H1 (cell line): Measurements from ENCODE around the gene WDR81. TPM values are rescaled to one million over a fixed set of nuclear protein-coding genes. Genes with fewer than 3 reads are reported as not detected.
A peak's percentile ranks its signal among the peaks of the same experiment; 100 is the strongest.

ENCODE experiments used
- CTCF ChIA-PET: fragments of 300-600 bp; sonication (Branson Sonifier 250); formaldehyde crosslinking; loops from one replicate; lab custom pipeline; 2021; ENCODE audit not compliant: partially characterized antibody; lab: Charles Lee
- POLR2A ChIA-PET: fragments of 300-600 bp; sonication (Branson Sonifier 250); formaldehyde crosslinking; loops from one replicate; lab custom pipeline; 2021; ENCODE audit warnings: inconsistent platforms; ENCODE audit not compliant: partially characterized antibody; lab: Charles Lee
- DNase-seq, 2 experiments: peaks; one replicate each; pipeline versions ENCODE4 v3.0.0 to v3.0.0-alpha.2; 2010 to 2022; ENCODE audit warnings: low spot score in 2 of 2, low read depth in 1 of 2, mixed read lengths in 1 of 2
- FAIRE-seq: peaks from 2 replicates; lab custom pipeline; 2011; peaks lifted over from hg19 to GRCh38; lab: Jason Lieb, UNC
- H2AFZ ChIP-seq: 2 replicates; pipeline ENCODE4 v1.8.1; 2012; ENCODE audit warnings: low read length, inconsistent platforms
- H2AK5ac ChIP-seq: 2 replicates; pipeline ENCODE4 v1.6.1; 2013; ENCODE audit warnings: low read depth, low read length
- H2BK120ac ChIP-seq: replicated peaks from 2 replicates; pipeline ENCODE3; 2013; ENCODE audit warnings: low read depth, low read length, inconsistent platforms
- H2BK12ac ChIP-seq: 2 replicates; pipeline ENCODE4 v1.6.1; 2013; ENCODE audit warnings: low read depth, low read length
- H2BK15ac ChIP-seq: 2 replicates; pipeline ENCODE4 v1.6.1; 2013; ENCODE audit warnings: low read length
- H2BK20ac ChIP-seq: 2 replicates; pipeline ENCODE4 v1.6.1; 2013; ENCODE audit warnings: low read length
- H2BK5ac ChIP-seq: 2 replicates; pipeline ENCODE4 v1.6.1; 2013; ENCODE audit warnings: low read depth, low read length
- H3K14ac ChIP-seq: 2 replicates; pipeline ENCODE4 v1.6.1; 2013; ENCODE audit warnings: inconsistent platforms; ENCODE audit not compliant: insufficient read length
- H3K18ac ChIP-seq: 2 replicates; pipeline ENCODE4 v1.6.1; 2013; ENCODE audit warnings: low read length; ENCODE audit errors: extremely low read depth
- H3K23ac ChIP-seq: 2 replicates; pipeline ENCODE4 v1.6.1; 2013; ENCODE audit warnings: inconsistent platforms; ENCODE audit not compliant: insufficient read length
- H3K23me2 ChIP-seq: 2 replicates; pipeline ENCODE4 v1.6.1; 2013; ENCODE audit warnings: low read depth, low read length
- H3K27ac ChIP-seq: 2 replicates; pipeline ENCODE4 v1.6.1; 2011; ENCODE audit warnings: low read depth, low read length, inconsistent platforms
- H3K27me3 ChIP-seq, 4 experiments: replicated peaks in 1 of 4; 1 replicate in 1 of 4; 2 replicates in 3 of 4; pipeline versions ENCODE4 v1.6.1 to v1.8.1; 2011 to 2013; ENCODE audit warnings: low read length in 3 of 4, mild to moderate bottlenecking in 3 of 4, inconsistent platforms in 2 of 4, mixed read lengths in 2 of 4, moderate library complexity in 1 of 4; ENCODE audit not compliant: control insufficient read depth in 3 of 4, insufficient read depth in 3 of 4; ENCODE audit errors: extremely low read depth in 1 of 4
- H3K36me3 ChIP-seq, 4 experiments: 2 replicates each; pipeline versions ENCODE4 v1.6.1 to v1.8.1; 2011 to 2013; ENCODE audit warnings: mild to moderate bottlenecking in 4 of 4, low read length in 3 of 4, moderate library complexity in 2 of 4, control low read depth in 1 of 4, inconsistent platforms in 1 of 4; ENCODE audit not compliant: insufficient read depth in 4 of 4, control insufficient read depth in 2 of 4
- H3K4ac ChIP-seq: replicated peaks from 2 replicates; pipeline ENCODE3; 2013; ENCODE audit warnings: low read length, low read depth, mixed read lengths, inconsistent platforms; ENCODE audit not compliant: insufficient read length
- H3K4me1 ChIP-seq, 4 experiments: replicated peaks in 1 of 4; 1 replicate in 1 of 4; 2 replicates in 3 of 4; pipeline versions ENCODE4 v1.6.1 to v1.8.1; 2011 to 2013; ENCODE audit warnings: low read length in 3 of 4, inconsistent platforms in 2 of 4, mixed read lengths in 1 of 4; ENCODE audit not compliant: insufficient read depth in 4 of 4, control insufficient read depth in 3 of 4
- H3K4me2 ChIP-seq, 2 experiments: 2 replicates each; pipeline versions ENCODE4 v1.6.1 to v1.8.1; 2011 to 2013; ENCODE audit warnings: low read depth in 2 of 2, low read length in 2 of 2, control low read depth in 1 of 2, inconsistent platforms in 1 of 2, mild to moderate bottlenecking in 1 of 2; ENCODE audit not compliant: insufficient read depth in 1 of 2
- H3K4me3 ChIP-seq, 4 experiments: fragments of 200-600, 300-600 bp in 1 of 4; sonication (generic), shearing (Covaris generic), sonication (Bioruptor Twin) in 1 of 4; 2 replicates each; pipeline versions ENCODE4 v1.5.1 to v1.8.1; 2011 to 2016; ENCODE audit warnings: low read length in 4 of 4, low read depth in 3 of 4, control low read depth in 2 of 4, inconsistent platforms in 2 of 4, mild to moderate bottlenecking in 2 of 4, mixed read lengths in 1 of 4, moderate library complexity in 1 of 4; ENCODE audit not compliant: insufficient read depth in 2 of 4; ENCODE audit errors: extremely low read depth in 1 of 4
- H3K56ac ChIP-seq: replicated peaks from 2 replicates; pipeline ENCODE3; 2013; ENCODE audit warnings: low read depth, mild to moderate bottlenecking, mixed read lengths, low read length, inconsistent platforms; ENCODE audit not compliant: insufficient read length
- H3K79me1 ChIP-seq: 2 replicates; pipeline ENCODE4 v1.6.1; 2013; ENCODE audit warnings: low read depth, low read length, control low read depth
- H3K79me2 ChIP-seq, 2 experiments: 2 replicates each; pipeline versions ENCODE4 v1.6.1 to v1.8.1; 2012 to 2013; ENCODE audit warnings: low read length in 2 of 2, mild to moderate bottlenecking in 2 of 2, inconsistent platforms in 1 of 2; ENCODE audit not compliant: insufficient read depth in 2 of 2, control insufficient read depth in 1 of 2
- H3K9ac ChIP-seq, 4 experiments: replicated peaks in 1 of 4; 1 replicate in 1 of 4; 2 replicates in 3 of 4; pipeline versions ENCODE4 v1.6.1 to v1.8.1; 2011 to 2013; ENCODE audit warnings: low read depth in 3 of 4, low read length in 3 of 4, control low read depth in 2 of 4, mild to moderate bottlenecking in 2 of 4, moderate library complexity in 2 of 4, inconsistent platforms in 1 of 4; ENCODE audit errors: extremely low read depth in 1 of 4
- H3K9me3 ChIP-seq, 2 experiments: 2 replicates each; pipeline versions ENCODE4 v1.6.1 to v1.8.1; 2012 to 2013; ENCODE audit warnings: mild to moderate bottlenecking in 2 of 2, moderate library complexity in 2 of 2, control low read depth in 1 of 2, inconsistent platforms in 1 of 2, low read depth in 1 of 2, low read length in 1 of 2, mixed read lengths in 1 of 2; ENCODE audit not compliant: insufficient read depth in 2 of 2
- H4K20me1 ChIP-seq, 2 experiments: replicated peaks in 1 of 2; 2 replicates each; pipeline versions ENCODE3 to v1.8.1; 2011 to 2013; ENCODE audit warnings: inconsistent platforms in 2 of 2, low read length in 2 of 2, mild to moderate bottlenecking in 1 of 2; ENCODE audit not compliant: insufficient read depth in 2 of 2, control insufficient read depth in 1 of 2
- H4K5ac ChIP-seq: 2 replicates; pipeline ENCODE4 v1.6.1; 2013; ENCODE audit warnings: low read length, low read depth, mixed read lengths, inconsistent platforms; ENCODE audit not compliant: insufficient read length
- H4K8ac ChIP-seq: 2 replicates; pipeline ENCODE4 v1.8.0; 2013; ENCODE audit warnings: mild to moderate bottlenecking, moderate library complexity, low read length, inconsistent platforms; ENCODE audit not compliant: insufficient read depth; ENCODE audit errors: extremely low read depth
- H4K91ac ChIP-seq: replicated peaks from 2 replicates; pipeline ENCODE3; 2013; ENCODE audit warnings: low read length, mixed read lengths, inconsistent platforms; ENCODE audit not compliant: insufficient read length
- CTCF ChIP-seq, 3 experiments: IDR thresholded peaks; 1 replicate in 2 of 3; 2 replicates in 1 of 3; pipeline versions ENCODE4 v1.5.1 to v1.6.1; 2011; ENCODE audit warnings: low read length in 3 of 3, mild to moderate bottlenecking in 3 of 3, inconsistent platforms in 2 of 3, low read depth in 1 of 3, moderate library complexity in 1 of 3; ENCODE audit not compliant: insufficient read depth in 1 of 3; ENCODE audit errors: control extremely low read depth in 1 of 3
- POLR2A ChIP-seq, 2 experiments: IDR thresholded peaks; 1 replicate in 1 of 2; 2 replicates in 1 of 2; pipeline ENCODE4 v1.6.1; 2011; ENCODE audit warnings: low read depth in 2 of 2, low read length in 2 of 2, mild to moderate bottlenecking in 2 of 2; ENCODE audit errors: control extremely low read depth in 1 of 2
- TEAD4 ChIP-seq: IDR thresholded peaks from 2 replicates; pipeline ENCODE4 v1.6.1; 2012; ENCODE audit warnings: low read depth, low read length, inconsistent platforms, mixed read lengths
- WGBS, 2 experiments: shearing (Covaris generic) in 1 of 2; methylation state at CpG; one replicate each; pipeline versions ENCODE4 v1.1.6 to v1.1.7; 2013 to 2015; ENCODE audit warnings: low lambda C conversion rate in 2 of 2, mixed read lengths in 2 of 2, inconsistent platforms in 1 of 2, low coverage in 1 of 2, missing lambda C conversion rate in 1 of 2; ENCODE audit not compliant: insufficient replicate concordance in 2 of 2, insufficient coverage in 1 of 2, insufficient read length in 1 of 2; ENCODE audit errors: extremely low coverage in 1 of 2, missing lambda C conversion rate in 1 of 2; 5-methylcytosine and 5-hydroxymethylcytosine counted together
- polyA plus RNA-seq, 7 experiments: library from polyadenylated mRNA; depleted of rRNA in 3 of 7; stranded (reverse) in 5 of 7; unstranded in 2 of 7; fragments of >200 nt in 5 of 7; fragments of 200-250 nt in 2 of 7; gene quantifications; 1 replicate in 5 of 7; 2 replicates in 1 of 7; 4 replicates in 1 of 7; pipeline versions ENCODE4 v1.2.1 to v1.2.3, GENCODE V29; 2011 to 2013; ENCODE audit warnings: missing spikeins in 2 of 7, mixed read lengths in 2 of 7
- total RNA-seq: library from RNA; stranded (reverse); fragmentation: NEBNext Ultra II Directional; extraction: Animal tissue kit (Norgen Biotek cat#: 25700); gene quantifications from 2 replicates; pipeline ENCODE4 v1.2.1, GENCODE V29; 2021

WDR81 gene
- total and polyA plus RNA-seq, 2 of the 8 experiments (the other 6 are each of a cell fraction or from before 2014, with no cell fraction given): 9.1 to 12.3 TPM

GRCh38 chr17:1769822-1770477 lies 45.4 kb downstream of the WDR81 start:
- Histone ChIP-seq H3K18ac (peak overlapping the region; percentile 55; the same call in 1 of the 2 replicates), H3K27me3 (no peaks in the 10 kb centered on the region), H3K23ac (no peak overlapping the region), H3K23me2 (no peaks in the 10 kb centered on the region), H2BK5ac (peak overlapping the region; percentile 67; the same call in 1 of the 2 replicates), H2BK120ac (no peak overlapping the region), H2AFZ (no peak overlapping the region), H3K4me1 (peaks cover 0 to 10% (median 6%) of the 10 kb centered on the region in 4 experiments; a peak in 5 of 7 replicates), H3K79me2 (no peaks in the 10 kb centered on the region), H2BK20ac (no peak overlapping the region), H3K79me1 (no peaks in the 10 kb centered on the region), H4K20me1 (peaks cover 2% of the 10 kb centered on the region in 2 experiments), H3K14ac (no peak overlapping the region), H4K5ac (peak overlapping the region; percentile 7), H4K8ac (peak overlapping the region; percentile 62; the same call in 1 of the 2 replicates), H3K9me3 (no peaks in the 10 kb centered on the region), H4K91ac (peak overlapping the region; percentile 69), H3K9ac (no peak overlapping the region), H2AK5ac (no peak overlapping the region), H3K27ac (no peak overlapping the region), H2BK12ac (0 out of 2 replicates have a peak overlapping the region, but pooled peaks have one; percentile 82), H3K4me3 (no peak overlapping the region), H3K36me3 (peaks cover 0 to 6% (median under 1%) of the 10 kb centered on the region in 4 experiments; a peak in 3 of 8 replicates), H2BK15ac (peak overlapping the region; percentile 13; the same call in 1 of the 2 replicates), H3K4ac (no peak overlapping the region), H3K56ac (no peak overlapping the region), H3K4me2 (peak overlapping the region in 1 of 2 experiments; percentile 33; a peak in 1 of 4 replicates)
- no peak for FAIRE-seq
- 66% methylated on average over 21 of the region's 21 CpGs; no CpG with 5 or more reads in 1 of the 2 experiments for WGBS, 2 experiments
- ChIA-PET CTCF (interaction anchor here (0.6 to 6.9 kb wide), 9 partner anchors 8 to 355 kb away, joined by 3 to 70 read pairs (median 3); partner anchors contain the start of genes SERPINF1 and WDR81), POLR2A (interaction anchor here (1.1 to 3.8 kb wide), 9 partner anchors 8 to 100 kb away, joined by 3 to 17 read pairs (median 6); partner anchors contain the start of gene SERPINF1)
- no peak for TF ChIP-seq CTCF (IDR thresholded peaks at IDR 0.05; ENCODE audit: control extremely low read depth in 1 of 3, insufficient read depth in 1 of 3, low read depth in 1 of 3, low read length in 3 of 3)
- peak; percentile 87 for TF ChIP-seq TEAD4
- 0 out of 3 replicates have a peak, but pooled peaks of 1 of the 2 experiments have one; percentile 26 for TF ChIP-seq POLR2A (IDR thresholded peaks at IDR 0.05; ENCODE audit: control extremely low read depth in 1 of 2, low read depth in 2 of 2, low read length in 2 of 2)
- DNase-seq: no peak
